Activated CD4-positive, alpha-beta T cell treated with anti-CD3 and anti-CD28 coated beads for 1 hour (primary cell): ENCODE measurements around the gene CDH12.
"Not testable (repeated sequence)": the region's sequence is repeated elsewhere in the genome, so short reads cannot be mapped to it uniquely, and the experiment has no call there.

Experiments
- DNase-seq: peaks from one replicate; pipeline ENCODE4 v3.0.0-alpha.2; 2020

The CDH12 gene

DNA sequence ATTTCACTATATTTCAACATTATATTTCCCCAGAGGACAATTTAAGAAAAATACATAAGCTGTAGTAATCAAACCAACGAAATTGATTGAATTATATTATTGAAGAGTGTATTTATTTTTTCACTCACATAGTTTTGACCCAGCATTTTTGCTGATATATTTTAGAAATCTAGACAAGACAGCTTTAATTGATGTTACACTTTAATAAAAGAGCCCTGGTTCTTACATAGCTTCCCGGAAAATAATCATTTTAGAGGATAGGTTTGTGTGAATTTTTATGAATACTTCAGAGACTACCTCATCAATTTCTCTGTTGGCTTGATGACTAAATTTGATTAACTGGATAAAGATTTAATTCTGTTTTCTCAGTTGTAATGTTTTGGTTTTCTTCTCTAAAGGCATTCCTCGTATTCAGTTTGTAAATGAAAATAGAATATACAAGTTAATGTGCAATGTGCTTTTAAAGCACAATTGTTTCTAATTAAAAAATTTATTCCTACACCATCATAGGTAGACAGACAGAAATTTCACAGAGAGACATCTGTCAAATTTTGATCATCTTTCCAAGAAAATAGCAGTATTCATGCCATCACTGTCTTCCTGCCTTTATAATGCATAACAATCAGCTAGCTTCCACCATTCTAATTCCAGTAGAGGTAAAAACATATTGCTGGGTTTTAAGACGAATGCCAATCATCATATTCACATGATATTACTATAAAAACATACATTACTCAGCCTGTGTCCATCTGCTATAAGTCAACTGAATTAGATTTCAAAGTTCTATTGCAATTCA is 441.4 kb downstream of the CDH12 start:
- no peak for DNase-seq

DNA sequence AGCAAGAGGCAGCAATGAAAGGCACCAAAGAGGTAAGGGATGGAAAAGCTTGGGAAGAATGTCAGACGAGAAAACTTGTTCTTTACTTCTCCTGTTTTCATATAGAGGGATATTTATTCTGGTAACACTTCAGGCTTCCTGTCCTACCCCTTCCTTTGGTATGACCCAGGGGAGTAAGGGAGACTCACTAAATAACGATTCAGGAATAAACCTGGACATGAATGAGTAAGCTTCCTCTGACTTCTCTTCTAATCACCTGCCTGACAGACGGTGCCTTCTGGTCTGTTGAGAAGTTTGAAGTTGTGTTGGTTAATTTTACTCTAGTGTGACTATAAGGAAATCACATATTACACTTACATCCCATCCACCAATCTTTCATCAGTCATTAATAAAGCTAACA is 461.2 kb downstream of the CDH12 start:
- no peak for DNase-seq

DNA sequence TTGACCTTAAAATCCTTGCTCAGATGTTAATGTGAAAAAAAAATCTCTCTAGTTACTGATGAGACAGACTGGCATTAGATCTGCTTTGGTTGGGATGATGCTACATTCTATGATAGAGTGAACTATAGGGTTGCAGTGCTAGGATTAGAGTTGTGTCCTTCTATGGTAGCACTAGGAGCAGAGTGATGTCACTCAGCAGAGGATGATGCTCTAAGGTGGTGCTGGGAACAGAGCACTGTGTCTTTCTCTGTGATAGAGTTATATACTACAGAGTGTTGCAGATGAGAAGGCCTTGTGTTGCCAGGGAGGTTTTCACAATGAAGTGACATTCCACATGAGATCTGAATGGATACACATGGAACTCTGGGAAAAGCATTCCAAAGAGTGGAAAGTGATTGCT is 462.3 kb downstream of the CDH12 start:
- no peak for DNase-seq

DNA sequence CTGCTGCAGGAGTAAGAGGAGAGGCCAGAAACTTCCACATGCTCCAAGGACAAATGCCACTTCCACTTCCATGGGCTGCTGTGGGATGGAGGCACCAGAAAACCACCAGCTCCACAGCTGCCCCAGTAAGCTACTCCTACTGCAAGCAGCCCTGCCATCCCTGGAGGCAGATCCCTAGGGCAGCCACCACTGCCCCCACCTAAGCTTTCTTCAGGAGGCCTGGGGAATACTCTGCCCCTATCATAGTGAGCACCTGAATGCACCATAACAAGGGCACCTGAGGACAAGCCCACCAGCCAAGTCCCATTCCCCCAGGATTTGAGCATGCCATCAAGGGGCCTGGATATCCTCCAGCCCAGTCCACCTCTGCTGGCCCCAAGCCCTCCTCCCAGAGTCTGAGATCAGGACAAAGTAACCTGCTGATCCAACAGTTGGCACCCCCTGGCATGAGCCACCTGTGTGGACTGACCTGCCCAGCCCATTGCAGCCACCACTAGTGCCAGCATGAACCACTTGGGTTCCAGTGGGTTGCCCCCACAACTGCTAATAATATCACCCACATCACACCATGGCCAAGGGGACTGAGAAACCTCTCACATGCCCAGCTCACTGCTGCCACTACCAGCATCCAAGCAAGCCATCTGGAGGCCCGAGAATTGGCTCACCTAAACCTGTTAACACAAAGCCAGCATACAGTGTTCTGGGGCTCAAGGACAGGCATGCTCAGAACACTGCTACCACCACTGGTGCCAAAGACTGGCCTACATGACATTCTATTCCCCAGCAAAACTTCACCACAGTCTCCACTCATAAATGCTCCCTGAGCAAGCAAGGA is 480.1 kb downstream of the CDH12 start:
- DNase-seq, result no peak

DNA sequence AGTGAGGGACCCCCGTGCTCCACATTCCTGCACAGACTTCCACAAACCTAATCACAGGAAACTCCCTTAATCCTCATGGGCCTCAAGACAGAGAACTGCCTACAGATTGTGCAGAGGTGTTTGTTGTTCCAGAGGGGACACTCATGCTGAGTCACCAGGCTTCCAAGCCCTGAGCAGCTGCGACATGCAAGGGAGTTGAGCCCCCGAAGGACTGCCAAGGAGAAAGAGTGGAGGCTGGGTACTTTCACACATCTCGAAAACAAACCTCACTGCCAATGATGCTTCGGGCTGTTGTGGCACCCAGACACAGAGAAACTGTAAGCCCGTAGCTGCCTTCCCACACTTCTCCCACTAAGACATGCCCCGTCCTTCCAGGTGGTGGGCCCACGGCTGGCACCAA is 480.8 kb downstream of the CDH12 start:
- DNase-seq, result no peak

DNA sequence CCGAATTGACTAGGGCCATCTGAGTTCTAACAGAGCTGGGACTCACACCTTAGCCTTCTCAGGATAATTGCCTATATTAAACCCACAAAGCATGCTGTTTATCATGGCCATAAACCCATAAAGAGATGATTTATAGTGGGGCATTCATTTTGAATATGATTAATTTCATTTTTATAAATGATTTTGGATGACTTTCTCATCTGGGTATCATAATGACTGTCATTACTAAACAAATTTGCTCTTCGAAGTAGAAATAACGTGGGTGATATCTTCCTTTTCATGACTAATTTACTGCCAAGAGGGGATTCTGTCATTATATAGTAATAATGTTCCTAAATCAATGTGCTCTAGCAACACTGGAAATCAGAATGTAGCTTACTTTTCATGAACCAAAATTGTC is 498.2 kb downstream of the CDH12 start:
- no peak for DNase-seq

DNA sequence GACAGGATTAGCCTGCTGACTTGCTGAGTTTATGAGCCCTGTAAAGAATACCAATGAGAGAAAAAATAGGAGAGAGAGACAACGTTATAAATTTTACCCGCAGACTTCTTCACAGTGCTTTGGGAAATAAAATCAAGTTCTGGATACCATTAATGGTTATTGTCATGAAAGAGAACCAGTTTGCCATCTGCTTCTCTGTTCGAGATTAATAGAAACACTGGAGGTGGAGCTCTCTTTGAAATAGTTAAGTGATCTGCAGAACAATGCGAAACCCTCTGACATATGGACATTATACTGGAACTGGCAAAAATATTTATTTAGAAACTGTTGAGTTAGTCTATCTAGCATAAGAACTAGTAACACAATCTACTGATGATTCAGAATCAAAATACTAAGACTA is 500.7 kb downstream of the CDH12 start:
- no peak for DNase-seq

DNA sequence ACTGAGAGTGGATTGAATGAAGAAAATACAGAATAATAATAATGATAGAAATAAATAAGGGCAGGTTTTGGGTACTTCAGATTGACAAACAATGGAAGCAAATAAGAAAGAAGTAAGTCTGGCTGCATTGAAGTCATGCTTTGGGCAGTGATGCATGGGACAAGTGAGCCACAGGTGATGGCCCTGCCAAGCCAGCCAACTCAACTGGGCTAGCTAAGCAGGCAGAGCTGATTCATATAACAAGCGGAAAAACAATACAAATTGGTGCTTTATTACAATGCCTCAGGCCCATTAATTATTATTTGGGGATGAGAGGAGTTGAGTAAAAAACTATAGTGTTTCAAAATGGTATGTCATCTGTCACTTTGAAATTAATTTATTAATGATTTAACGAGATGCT is 502.0 kb downstream of the CDH12 start:
- DNase-seq, result no peak

DNA sequence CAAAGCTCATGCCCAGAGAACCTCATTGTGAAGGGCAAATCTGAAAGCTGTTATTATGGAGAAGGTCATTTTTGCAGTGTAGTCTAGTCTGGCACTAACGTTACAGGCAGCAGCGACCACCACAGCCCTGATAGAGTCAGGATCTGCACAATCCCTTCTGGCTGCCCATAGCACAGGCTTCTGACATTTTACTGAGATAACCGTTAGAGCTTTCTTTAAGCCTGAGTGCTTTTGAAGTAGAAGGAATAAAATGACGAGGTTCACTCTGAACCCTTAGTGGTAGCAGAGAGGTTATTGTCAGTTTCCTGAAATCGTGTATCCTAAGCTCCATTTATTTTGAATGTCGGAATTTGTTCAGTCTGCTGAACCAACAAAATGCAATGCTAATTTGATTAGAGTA is 505.1 kb downstream of the CDH12 start:
- DNase-seq, result no peak

DNA sequence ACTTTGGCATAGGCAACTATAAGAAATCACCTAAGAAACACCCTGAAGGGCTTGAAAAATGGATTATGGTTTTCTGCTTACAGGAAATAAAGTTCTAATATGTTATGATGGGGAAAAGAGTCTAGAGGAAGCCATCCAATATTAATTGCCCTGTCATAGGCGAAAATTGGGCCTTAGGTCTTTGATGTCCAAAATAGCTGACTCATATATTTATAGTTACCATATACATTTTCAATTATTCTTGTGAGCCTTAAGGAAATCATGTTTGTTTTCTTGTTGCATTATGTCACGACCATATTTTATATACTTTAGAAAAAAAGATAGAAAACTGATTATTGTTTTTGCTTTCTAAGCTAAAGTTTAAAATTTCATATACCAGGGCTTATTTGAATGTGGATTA is 509.1 kb downstream of the CDH12 start:
- no peak for DNase-seq

DNA sequence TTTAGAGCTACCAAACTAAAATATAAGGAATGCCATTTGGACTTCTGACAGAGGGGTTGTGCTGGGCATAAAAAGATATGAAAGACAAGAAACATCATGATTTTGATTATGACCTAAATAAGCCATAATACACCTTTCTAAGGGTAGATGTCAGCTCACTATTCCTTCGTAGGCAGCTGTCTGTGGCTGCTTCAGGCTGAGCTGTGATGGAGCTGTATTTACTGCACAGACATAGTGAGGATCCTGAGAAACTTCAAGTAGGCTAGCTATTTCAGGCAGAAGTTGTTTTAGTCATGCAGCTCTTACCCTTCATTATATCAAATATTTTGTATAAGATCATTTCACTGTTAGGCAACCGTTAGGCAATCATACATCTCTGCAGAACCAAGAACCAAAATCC is 511.7 kb downstream of the CDH12 start:
- DNase-seq, result no peak

DNA sequence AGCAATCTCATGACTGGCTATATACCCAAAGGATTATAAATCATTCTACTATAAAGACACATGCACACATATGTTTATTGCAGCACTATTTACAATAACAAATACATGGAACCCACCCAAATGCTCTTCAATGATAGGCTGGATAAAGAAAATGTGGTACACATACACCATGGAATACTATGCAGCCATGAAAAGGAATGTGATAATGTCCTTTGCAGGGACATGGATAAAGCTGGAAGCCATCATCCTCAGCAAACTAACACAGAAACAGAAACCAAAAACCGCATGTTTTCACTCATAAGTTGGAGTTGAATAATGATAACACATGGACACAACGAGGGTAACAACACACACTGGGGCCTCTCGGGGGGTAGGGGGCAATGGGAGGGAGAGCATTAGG is 520.2 kb downstream of the CDH12 start:
- DNase-seq, result not testable (repeated sequence)

DNA sequence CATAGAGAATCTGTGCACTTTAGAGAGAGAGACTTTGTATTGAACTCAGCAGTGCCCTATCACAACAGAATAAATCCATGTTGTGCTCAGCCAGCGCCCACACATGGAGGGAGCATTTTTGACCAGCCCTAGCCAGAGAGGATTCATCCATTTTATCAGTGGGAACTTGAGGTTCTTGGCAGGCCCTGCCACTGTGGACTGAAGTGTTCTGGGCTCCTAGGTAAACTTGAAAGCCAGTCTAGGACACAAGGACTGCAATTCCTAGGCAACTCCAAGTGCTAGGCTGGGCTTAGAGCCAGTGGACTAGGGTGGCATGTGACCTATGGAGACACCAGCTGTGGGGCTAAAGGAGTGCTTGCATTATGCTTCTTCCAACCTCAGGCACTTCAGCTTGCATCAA is 523.5 kb downstream of the CDH12 start:
- no peak for DNase-seq

DNA sequence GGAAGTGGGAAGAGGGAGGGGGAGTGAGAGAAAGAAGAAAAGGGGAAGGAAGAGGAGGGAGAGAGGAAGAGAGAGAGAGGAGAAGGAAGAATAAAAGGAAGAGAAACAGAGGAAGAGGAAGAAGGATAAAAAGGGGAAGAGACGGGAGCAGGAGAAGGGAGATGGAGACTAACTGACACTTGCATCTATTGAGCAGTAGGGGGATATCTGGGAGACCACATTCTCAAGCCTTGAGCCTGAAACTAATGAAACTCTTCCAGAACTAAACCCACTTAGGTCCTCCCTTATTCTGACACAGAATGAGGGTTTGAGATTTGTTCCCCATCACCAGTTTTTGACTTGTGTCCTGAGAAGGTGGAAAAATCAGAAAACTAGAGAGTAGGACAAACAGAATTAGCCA is 533.3 kb downstream of the CDH12 start:
- DNase-seq, result no peak

DNA sequence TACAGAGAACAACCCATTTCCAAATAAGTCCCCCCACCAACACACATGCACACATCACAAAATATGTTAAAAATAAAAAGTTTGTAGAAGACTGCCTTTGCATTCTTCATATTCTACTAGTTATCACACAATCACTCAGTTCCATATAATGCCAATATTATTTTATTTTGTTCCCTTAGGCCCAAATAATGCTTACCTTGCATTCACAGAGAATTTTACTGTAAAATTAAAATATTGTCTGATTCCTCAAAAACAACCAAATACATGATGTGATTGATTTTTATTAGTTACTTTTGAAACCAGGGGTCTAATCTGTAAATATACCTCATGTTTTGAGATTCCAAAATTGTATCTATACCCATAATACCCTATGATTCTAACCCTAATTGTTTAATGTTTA is 536.9 kb downstream of the CDH12 start:
- no peak for DNase-seq

DNA sequence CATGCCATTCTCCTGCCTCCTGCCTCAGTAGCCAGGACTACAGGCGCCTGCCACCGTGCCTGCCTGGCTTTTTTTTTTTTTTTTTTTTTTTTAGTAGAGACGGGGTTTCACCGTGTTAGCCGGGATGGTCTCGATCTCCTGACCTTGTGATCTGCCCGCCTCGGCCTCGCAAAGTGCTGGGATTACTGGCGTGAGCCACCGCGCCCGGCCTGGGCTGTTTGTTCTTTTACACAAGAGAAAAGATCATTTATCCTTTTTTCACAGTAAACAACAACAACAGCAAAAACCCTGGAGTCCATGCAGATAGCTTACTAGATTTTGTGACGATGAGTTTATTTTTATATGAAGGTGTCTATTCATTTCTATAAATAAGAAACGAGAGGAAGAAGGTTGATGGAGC is 538.1 kb downstream of the CDH12 start:
- DNase-seq, result not testable (repeated sequence)

DNA sequence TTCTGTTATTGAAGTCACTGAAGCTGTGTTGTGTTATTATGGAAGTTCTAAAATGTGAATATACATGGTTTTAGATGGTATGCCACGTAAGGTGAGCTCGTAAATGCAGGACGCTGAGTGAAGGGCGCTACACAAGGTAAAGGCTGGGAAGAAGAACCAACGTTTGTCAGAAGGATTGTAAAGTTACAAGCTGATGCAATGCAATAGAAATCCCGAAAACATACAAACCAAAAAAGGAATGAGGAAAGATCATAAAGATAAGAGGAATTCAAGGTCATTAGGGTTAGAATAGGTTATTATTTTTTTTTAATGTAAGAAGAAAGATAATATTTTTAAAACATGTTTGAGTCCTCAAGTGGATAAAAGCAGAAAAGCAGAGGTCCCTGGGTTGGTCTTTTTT is 538.6 kb downstream of the CDH12 start:
- DNase-seq, result no peak

DNA sequence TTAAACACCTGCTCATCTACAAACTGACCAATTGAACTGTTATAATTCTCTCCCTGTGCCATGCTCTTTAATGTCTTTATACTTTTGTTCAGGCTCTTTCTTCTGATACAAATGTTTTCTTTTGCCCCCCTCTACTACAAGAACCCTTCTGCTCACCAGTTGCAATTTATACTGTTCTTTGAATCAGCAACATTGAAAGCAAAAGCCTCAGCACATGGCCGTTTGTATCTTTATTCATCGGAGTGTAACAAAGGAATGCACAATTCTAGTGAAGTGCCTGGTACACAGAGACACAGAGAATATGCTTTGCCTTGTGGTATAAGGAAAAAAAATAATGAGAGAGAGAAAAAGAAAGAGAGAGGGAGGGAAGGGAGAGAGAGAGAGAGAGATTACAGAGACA is 547.1 kb downstream of the CDH12 start:
- DNase-seq, result no peak

DNA sequence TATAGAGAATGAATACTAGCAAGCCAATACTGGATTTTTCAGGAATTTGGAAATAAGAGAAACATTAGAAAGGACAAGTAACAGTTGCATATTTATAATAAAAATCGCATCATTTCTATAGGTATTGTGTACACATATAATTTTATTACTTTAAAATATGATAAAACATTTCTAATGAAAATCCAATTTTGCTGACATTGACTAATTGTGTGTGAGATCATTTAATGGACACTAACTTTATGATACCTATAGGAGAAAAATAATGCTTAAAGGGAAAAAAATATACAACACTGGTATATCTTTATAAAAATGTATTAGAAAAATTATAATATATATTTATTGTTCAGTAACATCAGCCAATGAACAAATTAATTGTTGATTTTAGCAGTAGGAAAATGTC is 557.3 kb downstream of the CDH12 start:
- DNase-seq, result no peak

DNA sequence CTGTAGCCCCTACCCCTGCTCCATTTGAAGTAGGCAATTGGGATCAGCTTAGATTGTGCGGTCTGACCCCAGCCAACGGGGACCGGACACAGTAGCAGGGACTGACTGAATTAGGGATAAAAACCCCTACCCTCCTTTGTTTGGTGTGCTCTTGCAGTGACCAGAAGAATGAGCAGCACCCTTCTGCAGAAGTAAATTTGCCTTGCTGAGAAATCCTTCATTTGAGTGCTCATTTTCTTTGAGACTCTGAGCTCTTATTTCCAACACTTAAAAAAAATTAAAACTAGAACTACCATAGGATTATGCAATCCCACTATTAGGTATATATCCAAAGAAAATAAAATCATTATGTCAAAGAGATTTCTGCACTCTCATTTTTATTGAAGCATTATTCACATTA is 560.0 kb downstream of the CDH12 start:
- no peak for DNase-seq

DNA sequence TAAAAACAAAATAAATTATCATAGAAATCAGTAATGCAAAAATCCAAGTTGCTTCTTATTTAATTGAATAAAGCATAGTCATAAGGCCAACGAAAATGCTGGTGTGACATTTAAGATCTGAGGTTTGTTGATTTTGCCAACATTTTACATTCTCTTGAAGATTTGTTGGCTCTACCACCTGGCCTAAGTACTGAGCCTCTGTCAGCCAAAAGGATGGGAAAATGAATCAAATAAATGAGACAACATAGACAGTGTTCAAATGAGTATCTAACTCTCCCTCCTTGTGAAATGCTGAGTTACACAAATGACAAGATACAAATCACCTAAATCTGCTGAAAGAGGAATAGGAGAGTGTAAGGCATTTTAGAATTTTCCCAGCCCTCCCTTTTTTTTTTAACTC is 575.0 kb downstream of the CDH12 start:
- no peak for DNase-seq

DNA sequence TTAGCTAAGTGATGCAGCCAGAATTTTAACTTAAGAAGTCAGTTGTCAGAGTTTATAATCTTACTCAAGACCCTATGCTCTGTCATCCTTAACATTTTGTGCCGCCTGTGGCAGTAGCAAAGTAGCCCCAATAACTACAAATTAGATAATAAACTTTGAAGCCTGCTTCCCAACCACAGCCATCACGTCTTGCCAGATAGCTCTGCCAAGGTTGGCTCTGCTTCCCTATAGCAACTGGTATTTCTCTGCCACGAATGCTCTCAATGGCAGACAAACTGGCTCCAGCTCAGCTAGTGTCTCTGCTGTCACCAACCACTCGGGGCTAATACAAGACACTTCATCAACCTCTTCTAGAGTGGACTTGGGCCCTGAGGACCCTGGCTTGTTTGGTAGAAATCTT is 576.1 kb downstream of the CDH12 start:
- DNase-seq, result no peak

DNA sequence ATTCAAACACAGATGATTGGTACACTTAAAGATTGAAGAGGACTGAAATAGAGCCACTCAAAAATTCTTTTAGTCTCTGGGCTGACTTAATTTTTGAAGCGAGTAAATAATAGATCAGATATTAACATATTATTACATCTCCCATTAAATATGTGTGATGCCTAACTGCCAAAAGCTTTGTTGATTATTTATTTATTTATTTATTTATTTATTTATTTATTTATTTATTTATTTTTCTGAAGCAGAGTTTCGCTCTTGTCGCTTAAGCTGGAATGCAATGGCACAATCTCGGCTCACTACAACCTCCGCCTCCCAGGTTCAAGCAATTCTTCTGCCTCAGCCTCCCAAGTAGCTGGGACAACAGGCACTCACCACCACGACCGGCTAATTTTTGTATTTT is 587.3 kb downstream of the CDH12 start:
- not testable (repeated sequence) for DNase-seq

DNA sequence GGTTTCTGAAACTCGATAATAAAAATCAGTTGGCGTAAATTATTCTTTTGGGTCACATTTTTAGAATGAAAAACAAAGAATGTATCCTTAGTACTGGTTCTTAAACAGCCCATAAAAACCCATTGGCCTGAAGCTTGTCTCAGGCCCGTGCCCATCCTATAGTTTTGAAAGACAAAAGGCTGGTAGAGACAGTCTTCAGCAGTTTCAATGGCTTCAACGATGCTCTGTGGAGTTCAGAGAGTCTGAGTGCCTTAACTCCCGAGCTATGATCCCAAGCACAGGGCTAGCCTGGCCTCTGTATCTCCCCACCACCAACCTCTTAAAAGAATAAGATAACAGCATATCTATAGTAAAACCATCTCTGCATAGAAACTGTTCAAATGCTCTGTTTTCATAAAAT is 595.0 kb downstream of the CDH12 start:
- DNase-seq, result no peak

DNA sequence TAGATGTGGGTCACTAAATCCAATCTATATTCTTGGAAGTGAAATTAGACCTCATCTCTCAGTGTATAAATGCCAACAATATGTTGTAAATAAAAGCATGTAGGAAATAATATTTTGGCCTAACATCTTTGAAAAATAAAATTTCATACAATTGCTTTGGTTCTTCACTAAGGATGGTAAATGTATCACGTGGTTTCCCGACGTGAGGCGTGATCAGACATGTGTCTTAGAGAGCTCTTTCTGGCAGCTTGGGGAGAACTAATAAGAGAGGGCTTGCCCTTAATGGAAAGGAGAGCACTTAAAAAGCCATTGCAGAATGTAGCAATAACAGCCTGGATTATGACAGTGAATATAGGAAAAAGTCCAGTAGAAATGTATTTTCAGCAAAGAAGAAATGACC is 602.6 kb downstream of the CDH12 start:
- DNase-seq, result no peak
